Upper lobe of right lung (tissue), 1 donor: ENCODE results near the gene PUDP. TPM values are rescaled to one million over a fixed set of nuclear protein-coding genes. Genes with fewer than 3 reads are reported as not detected.

Experiments
- ATAC-seq: fragments of 200-7000 bp; cut with Tn5 transposase; one replicate; pipeline ENCODE4 v1.9.1; 2020; ENCODE audit warnings: mild to moderate bottlenecking, moderate library complexity
- DNase-seq: peaks from one replicate; pipeline ENCODE4 v3.0.0-alpha.2; 2020
- H3K27ac ChIP-seq: fragments of 200-600 bp; one replicate; pipeline ENCODE4 v1.8.0; 2022
- H3K27me3 ChIP-seq: fragments of 200-600 bp; one replicate; pipeline ENCODE4 v1.8.0; 2022; ENCODE audit warnings: mild to moderate bottlenecking
- H3K36me3 ChIP-seq: fragments of 200-600 bp; one replicate; pipeline ENCODE4 v1.8.0; 2022
- H3K4me1 ChIP-seq: fragments of 200-600 bp; one replicate; pipeline ENCODE4 v1.8.0; 2022
- H3K4me3 ChIP-seq: fragments of 200-600 bp; one replicate; pipeline ENCODE4 v1.8.0; 2022; ENCODE audit warnings: mild to moderate bottlenecking
- H3K9me3 ChIP-seq: fragments of 200-600 bp; one replicate; pipeline ENCODE4 v1.8.0; 2022
- CTCF ChIP-seq: fragments of 200-600 bp; IDR thresholded peaks from one replicate; pipeline ENCODE4 v1.8.0; 2022; ENCODE audit warnings: antibody characterized with exemption
- intact Hi-C: fragments of 100-400 bp; cut with DNase I; formaldehyde crosslinking; loops from one replicate; pipeline ENCODE4 v1.11.0; 2022
- total RNA-seq: library from RNA; stranded (reverse); fragmentation: NEBNext Ultra II Directional; extraction: Animal tissue kit (Norgen Biotek cat#: 25700); gene quantifications from one replicate; pipeline ENCODE4 v1.2.1, GENCODE V29; 2021
- donor health status: DM: no; HTN: yes; CAD: no; lungs with severe emphysema.

The PUDP gene
- total RNA-seq, 1 donor from 2014 or later, result 17.5 TPM

- DNase-seq, result no peak
- intact Hi-C loops, result no loop called here
- Histone ChIP-seq H3K27ac (no peak overlapping the region), H3K27me3 (no peaks in the 10 kb centered on the region), H3K4me1 (no peaks in the 10 kb centered on the region), H3K4me3 (no peak overlapping the region), H3K9me3 (no peaks in the 10 kb centered on the region), H3K36me3 (no peaks in the 10 kb centered on the region)
- TF ChIP-seq CTCF, result no peak
- ATAC-seq, result no peak
These were observed 20.9 kb downstream of the PUDP start for GRCh38 chrX:7127056-7127455.

- H3K27ac ChIP-seq, result no peak overlapping the region
- no peak for TF ChIP-seq CTCF
- H3K9me3 ChIP-seq, result no peaks in the 10 kb centered on the region
- H3K27me3 ChIP-seq, result no peaks in the 10 kb centered on the region
- DNase-seq, result no peak
- no peak overlapping the region for H3K4me3 ChIP-seq
- peaks cover 4% of the 10 kb centered on the region for H3K4me1 ChIP-seq
- H3K36me3 ChIP-seq, result no peaks in the 10 kb centered on the region
- ATAC-seq, result no peak
- intact Hi-C loops, result no loop called here
These were observed 27.1 kb downstream of the PUDP start for GRCh38 chrX:7120878-7121219.

GRCh38 chrX:7119950-7120877 lies 27.7 kb downstream of the PUDP start:
- no peak overlapping the region for H3K27ac ChIP-seq
- no peak for ATAC-seq

GRCh38 chrX:7117587-7117986 lies 30.4 kb downstream of the PUDP start:
- ATAC-seq, result no peak
- peaks cover 4% of the 10 kb centered on the region for H3K4me1 ChIP-seq
- intact Hi-C loops, result no loop called here

More at GRCh38 chrX:7119950-7120877, 27.7 kb downstream of the PUDP start:
- TF ChIP-seq CTCF, result no peak
- H3K4me1 ChIP-seq, result peaks cover 4% of the 10 kb centered on the region
- no peaks in the 10 kb centered on the region for H3K9me3 ChIP-seq
- no peaks in the 10 kb centered on the region for H3K27me3 ChIP-seq
- H3K4me3 ChIP-seq, result no peak overlapping the region
- DNase-seq, result no peak
- intact Hi-C loops, result no loop called here
- no peaks in the 10 kb centered on the region for H3K36me3 ChIP-seq

GRCh38 chrX:7116081-7116480 lies 31.9 kb downstream of the PUDP start:
- Histone ChIP-seq H3K27me3 (no peaks in the 10 kb centered on the region), H3K27ac (no peak overlapping the region), H3K36me3 (no peaks in the 10 kb centered on the region), H3K4me3 (no peak overlapping the region), H3K4me1 (peaks cover 4% of the 10 kb centered on the region), H3K9me3 (no peaks in the 10 kb centered on the region)
- no peak for ATAC-seq
- TF ChIP-seq CTCF, result no peak
- intact Hi-C loops, result no loop called here
- DNase-seq, result no peak

More at GRCh38 chrX:7117587-7117986, 30.4 kb downstream of the PUDP start:
- Histone ChIP-seq H3K27me3 (no peaks in the 10 kb centered on the region), H3K27ac (no peak overlapping the region), H3K4me3 (no peak overlapping the region), H3K36me3 (no peaks in the 10 kb centered on the region), H3K9me3 (no peaks in the 10 kb centered on the region)
- DNase-seq, result no peak
- no peak for TF ChIP-seq CTCF
